GM19099 (cell line): ENCODE results near the gene TSEN2.

Experiments used
- POLR2A ChIP-seq: IDR thresholded peaks from 3 replicates; pipeline ENCODE4 v1.6.1; 2011; ENCODE audit warnings: low read depth; ENCODE audit not compliant: insufficient read length; ENCODE audit errors: extremely low read depth

The TSEN2 gene

DNA sequence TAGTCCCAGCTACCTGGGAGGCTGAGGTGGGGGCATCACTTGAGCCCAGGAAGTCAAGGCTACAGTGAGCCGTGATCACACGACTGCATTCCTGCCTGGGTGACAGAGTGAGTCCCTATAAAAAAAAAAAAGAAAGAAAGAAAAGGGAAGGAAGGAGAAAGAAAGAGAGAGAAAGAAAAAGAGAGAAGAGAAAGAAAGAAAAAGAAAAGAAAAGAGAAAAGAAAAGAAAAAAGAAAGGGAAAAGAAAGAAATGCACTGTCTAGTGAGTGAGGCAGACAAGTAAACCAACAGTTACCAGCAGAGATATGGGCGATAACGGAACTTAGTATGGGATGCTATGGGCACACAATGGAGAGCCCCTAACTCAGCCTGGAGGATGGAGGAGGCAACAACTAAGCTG lies 37.2 kb upstream of the TSEN2 start:
- TF ChIP-seq POLR2A, result no peak

GRCh38 chr3:12449889-12450682 lies 34.2 kb upstream of the TSEN2 start:
- no peak for TF ChIP-seq POLR2A

DNA sequence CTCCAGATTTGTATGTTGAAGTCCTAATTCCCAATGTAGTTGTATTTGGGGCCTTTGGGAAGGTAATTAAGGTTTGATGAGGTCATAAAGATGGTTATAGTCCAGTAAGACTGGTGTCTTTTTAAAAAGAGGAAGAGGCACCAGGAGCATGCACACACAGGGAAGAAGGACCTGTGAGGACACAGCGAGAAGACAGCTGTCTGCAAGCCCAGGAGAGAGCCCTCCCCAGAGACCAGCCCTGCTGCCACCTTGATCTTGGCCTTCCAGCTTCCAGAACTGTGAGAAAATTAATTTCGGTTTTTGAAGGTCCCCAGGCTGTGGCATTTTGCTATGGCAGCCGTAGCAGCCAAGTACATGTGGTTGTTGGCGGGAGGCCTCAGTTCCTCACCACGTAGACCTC lies 32.8 kb upstream of the TSEN2 start:
- no peak for TF ChIP-seq POLR2A

DNA sequence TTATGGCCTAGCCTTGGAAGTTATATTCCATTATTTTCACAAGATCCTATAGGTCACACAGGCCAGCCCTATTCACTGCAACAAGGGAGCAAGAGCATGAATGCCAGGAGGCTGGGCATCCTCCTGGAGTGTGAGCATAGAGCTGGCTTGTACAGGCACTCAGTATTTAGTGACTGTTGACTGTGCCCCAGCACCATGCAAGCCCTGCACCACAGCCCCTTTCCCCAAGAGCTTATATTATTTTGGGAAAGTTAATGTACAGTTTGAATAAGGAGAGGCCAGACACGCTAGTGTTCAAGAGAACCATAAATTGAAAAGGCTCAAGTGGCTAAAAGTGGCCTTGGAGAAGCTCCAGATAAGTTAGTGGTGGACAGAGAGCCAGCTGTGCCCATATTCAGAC lies 32.3 kb upstream of the TSEN2 start:
- no peak for TF ChIP-seq POLR2A

GRCh38 chr3:12452361-12453330 lies 31.6 kb upstream of the TSEN2 start:
- TF ChIP-seq POLR2A, result no peak

GRCh38 chr3:12454076-12454815 lies 30.0 kb upstream of the TSEN2 start:
- TF ChIP-seq POLR2A, result no peak

DNA sequence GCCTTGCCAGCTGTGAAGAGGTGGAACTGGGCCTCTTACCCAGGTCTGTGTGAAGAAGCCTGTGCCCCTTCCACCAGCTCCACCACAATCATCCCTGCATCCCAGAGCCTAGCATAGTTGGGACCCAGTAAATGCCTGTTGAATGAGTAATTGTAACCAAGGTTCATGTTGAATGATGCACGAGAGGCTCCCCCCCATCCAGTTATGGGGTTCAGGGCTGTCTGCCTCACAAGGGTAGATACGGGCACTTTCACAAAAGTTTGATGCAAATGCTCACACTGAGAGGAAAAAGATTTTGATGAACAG lies 29.5 kb upstream of the TSEN2 start:
- no peak for TF ChIP-seq POLR2A

GRCh38 chr3:12455740-12456139 lies 28.5 kb upstream of the TSEN2 start:
- no peak for TF ChIP-seq POLR2A

DNA sequence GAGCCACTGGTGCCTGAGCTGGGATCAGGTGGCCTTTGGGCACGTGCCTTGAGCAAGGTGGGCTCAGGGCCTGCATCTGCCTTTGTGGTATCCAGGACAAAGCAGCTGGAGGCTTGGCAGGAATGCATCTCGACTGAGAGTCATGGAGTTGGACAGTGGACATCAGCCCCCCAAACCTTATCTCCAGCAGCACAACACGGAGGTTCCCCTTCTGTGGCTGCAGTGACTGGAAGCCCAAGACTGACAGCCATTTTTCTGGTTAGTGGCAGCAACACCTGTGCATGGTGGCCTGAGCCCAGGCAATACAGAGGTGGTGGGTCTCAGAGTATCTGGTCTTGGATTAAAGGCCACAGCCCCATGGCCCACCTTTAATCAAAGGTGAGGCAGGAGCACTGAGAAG lies 27.8 kb upstream of the TSEN2 start:
- TF ChIP-seq POLR2A, result no peak

DNA sequence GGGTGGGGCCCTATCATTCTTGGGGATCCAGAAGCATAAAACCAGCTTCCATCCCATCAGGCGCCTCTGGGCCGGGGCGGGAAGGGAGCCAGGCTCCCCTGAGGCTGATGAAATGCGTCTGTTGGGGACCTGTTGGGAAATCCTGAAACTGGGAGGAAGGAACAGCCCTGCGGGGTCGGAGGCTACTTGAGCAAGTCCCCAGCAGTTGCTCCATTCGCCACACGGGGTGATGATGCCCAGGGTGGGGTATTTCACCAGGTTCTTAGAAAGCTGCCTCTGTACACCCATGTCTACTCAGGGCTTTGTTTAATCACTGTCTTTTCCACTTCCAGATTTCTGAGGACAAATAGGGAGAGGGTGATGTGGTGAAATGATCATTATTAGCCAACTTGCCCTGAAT lies 25.4 kb upstream of the TSEN2 start:
- no peak for TF ChIP-seq POLR2A

GRCh38 chr3:12460127-12460526 lies 24.2 kb upstream of the TSEN2 start:
- no peak for TF ChIP-seq POLR2A

DNA sequence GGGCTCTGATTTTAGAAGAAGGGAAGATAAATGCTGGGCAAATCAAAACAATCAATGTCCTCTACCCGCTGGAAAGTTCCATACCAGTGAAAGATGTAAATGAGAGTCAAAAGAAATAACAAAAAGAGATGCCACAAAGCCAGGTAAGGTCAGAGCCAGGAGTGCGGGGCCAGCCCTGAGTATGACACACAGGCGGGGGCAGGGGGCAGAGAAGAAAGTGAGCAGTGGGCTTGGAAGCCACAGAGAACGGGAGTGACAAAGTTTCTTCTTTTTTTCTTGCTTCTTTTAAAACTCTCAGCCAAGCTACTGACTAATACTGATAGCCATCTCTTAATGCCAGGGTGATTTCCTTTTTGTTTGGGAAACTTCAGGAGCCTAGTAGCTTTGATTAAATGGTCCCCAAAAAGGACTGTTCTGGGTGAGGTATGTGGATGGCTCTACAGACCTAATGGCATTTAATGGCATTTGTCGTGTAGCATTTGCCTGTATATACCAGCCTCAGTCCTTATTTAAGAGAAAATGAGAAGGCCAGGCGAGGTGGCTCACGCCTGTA lies 23.1 kb upstream of the TSEN2 start:
- no peak for TF ChIP-seq POLR2A

DNA sequence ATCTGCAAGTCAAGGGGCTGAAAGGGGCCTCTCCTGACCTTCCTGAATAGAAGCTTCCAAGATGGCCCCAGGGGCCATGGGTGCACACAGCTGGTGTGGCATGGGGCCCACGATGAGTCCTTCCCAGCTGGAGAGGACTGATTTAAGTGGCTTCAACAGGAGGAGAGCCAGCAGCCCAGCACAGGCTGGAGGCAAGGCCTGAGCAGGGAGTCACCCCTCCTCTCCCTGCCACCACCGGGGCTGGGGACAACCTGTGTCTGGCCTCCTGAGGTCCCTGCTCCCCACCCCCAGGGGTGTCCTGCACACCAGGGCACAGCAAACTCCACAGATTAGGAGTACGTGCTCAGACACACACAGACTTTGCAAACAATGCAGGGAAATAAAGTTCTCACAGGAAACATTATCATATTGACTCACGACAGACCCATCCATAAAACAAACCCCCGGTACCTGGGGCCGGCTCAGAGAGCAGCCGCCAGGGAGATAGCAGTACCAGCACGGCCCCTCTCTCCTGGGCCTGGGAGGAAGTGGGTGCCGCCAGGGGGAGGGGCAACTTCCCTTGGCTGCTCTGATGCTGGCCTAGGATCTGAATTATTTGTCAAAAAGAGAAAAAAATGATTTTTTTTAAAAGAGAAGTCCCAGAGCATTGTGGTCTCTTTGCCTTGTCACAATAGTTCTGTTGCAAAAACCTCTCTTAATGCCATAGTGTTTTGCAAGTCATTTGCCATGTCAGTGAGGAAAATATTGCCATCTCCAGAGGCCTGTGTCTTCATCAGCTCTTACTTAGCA lies 21.9 kb upstream of the TSEN2 start:
- no peak for TF ChIP-seq POLR2A

- no peak for TF ChIP-seq POLR2A
Observed at GRCh38 chr3:12463686-12464085, 20.6 kb upstream of the TSEN2 start.
